K562 (cell line): ENCODE results near the gene TERC. TPM values are rescaled to one million over a fixed set of nuclear protein-coding genes. Genes with fewer than 3 reads are reported as not detected.

Experiments used
- ARID3A ChIP-seq: IDR thresholded peaks from 2 replicates; pipeline ENCODE4 v1.6.1; 2012; ENCODE audit warnings: low read depth, low read length, improper control_type of control experiment, borderline replicate concordance
- CHAMP1 ChIP-seq: fragments of 450-650 bp; IDR thresholded peaks from 2 replicates; pipeline ENCODE4 v1.6.1; 2016; ENCODE audit warnings: mild to moderate bottlenecking
- E2F1 ChIP-seq: sonication (generic); formaldehyde crosslinking; IDR thresholded peaks from 2 replicates; pipeline ENCODE4 v1.8.1; 2023; ENCODE audit warnings: mild to moderate bottlenecking, missing genetic modification reagents, moderate library complexity
- EGR1 ChIP-seq: fragments of 450-650 bp; conservative IDR thresholded peaks from 2 replicates; pipeline ENCODE4 v1.6.1; 2017; ENCODE audit warnings: mild to moderate bottlenecking
- EP300 ChIP-seq: IDR thresholded peaks from 2 replicates; pipeline ENCODE4 v1.6.1; 2012; ENCODE audit warnings: low read length, improper control_type of control experiment
- FOXJ2 ChIP-seq: fragments of 200-800 bp; sonication (Bioruptor generic); IDR thresholded peaks from 2 replicates; pipeline ENCODE4 v1.6.1; 2016; ENCODE audit warnings: missing genetic modification characterization, missing compliant biosample characterization
- HCFC1 ChIP-seq: IDR thresholded peaks from 2 replicates; pipeline ENCODE4 v1.6.1; 2012; ENCODE audit warnings: low read depth, low read length, improper control_type of control experiment
- HDAC8 ChIP-seq: fragments of 450-650 bp; IDR thresholded peaks from 2 replicates; pipeline ENCODE4 v1.6.1; 2016; ENCODE audit warnings: mild to moderate bottlenecking, missing genetic modification characterization, moderate library complexity, missing compliant biosample characterization
- HMG20A ChIP-seq: fragments of 450-650 bp; formaldehyde crosslinking; conservative IDR thresholded peaks from 2 replicates; pipeline ENCODE4 v1.4.0; 2020; ENCODE audit warnings: mild to moderate bottlenecking, mixed read lengths
- KAT8 ChIP-seq: fragments of 450-650 bp; IDR thresholded peaks from 2 replicates; pipeline ENCODE4 v1.6.1; 2016; ENCODE audit warnings: low read depth, mild to moderate bottlenecking
- NCOA2 ChIP-seq, 2 experiments: fragments of 450-650 bp; IDR thresholded peaks; 2 replicates each; pipeline ENCODE4 v1.6.1; 2018; ENCODE audit warnings: mild to moderate bottlenecking in 2 of 2, moderate library complexity in 1 of 2; ENCODE audit not compliant: partially characterized antibody in 2 of 2
- NR2C2 ChIP-seq, 2 experiments: fragments of 200-800 bp in 1 of 2; sonication (Bioruptor generic) in 1 of 2; sonication (generic) in 1 of 2; formaldehyde crosslinking in 1 of 2; IDR thresholded peaks; 2 replicates each; pipeline versions ENCODE4 v1.6.1 to v1.8.0; 2016 to 2022; ENCODE audit warnings: mild to moderate bottlenecking in 1 of 2, missing compliant biosample characterization in 1 of 2, missing genetic modification characterization in 1 of 2, missing genetic modification reagents in 1 of 2
- PRPF4 ChIP-seq: fragments of 200-400 bp; formaldehyde crosslinking; IDR thresholded peaks from one replicate; pipeline ENCODE4 v1.6.1; 2017; ENCODE audit warnings: low read length, low read depth, mild to moderate bottlenecking; ENCODE audit not compliant: insufficient read depth, poor library complexity, severe bottlenecking
- SREBF1 ChIP-seq: fragments of 150-350 bp; IDR thresholded peaks from 2 replicates; pipeline ENCODE4 v1.6.1; 2014; ENCODE audit warnings: antibody characterized with exemption, low read depth, low read length, borderline replicate concordance
- TBL1XR1 ChIP-seq, 2 experiments: IDR thresholded peaks; 2 replicates each; pipeline ENCODE4 v1.6.1; 2012; ENCODE audit warnings: improper control_type of control experiment in 2 of 2, low read length in 2 of 2, mild to moderate bottlenecking in 1 of 2
- TEAD4 ChIP-seq, 2 experiments: sonication (generic) in 1 of 2; formaldehyde crosslinking in 1 of 2; IDR thresholded peaks; 2 replicates each; pipeline versions ENCODE4 v1.6.1 to v1.8.0; 2012 to 2022; ENCODE audit warnings: borderline replicate concordance in 1 of 2, inconsistent platforms in 1 of 2, low read length in 1 of 2, mild to moderate bottlenecking in 1 of 2, missing genetic modification reagents in 1 of 2
- ZBTB7A ChIP-seq: IDR thresholded peaks from 2 replicates; pipeline ENCODE4 v1.6.1; 2011; ENCODE audit warnings: low read depth, mild to moderate bottlenecking, low read length, moderate library complexity, borderline replicate concordance; ENCODE audit not compliant: control insufficient read depth
- ZBTB9 ChIP-seq: fragments of 450-650 bp; formaldehyde crosslinking; IDR thresholded peaks from 2 replicates; pipeline ENCODE4 v1.4.0; 2020; ENCODE audit warnings: mild to moderate bottlenecking, moderate library complexity
- ZNF175 ChIP-seq: fragments of 200-800 bp; sonication (Bioruptor generic); IDR thresholded peaks from 2 replicates; pipeline ENCODE4 v1.6.1; 2016; ENCODE audit warnings: low read depth, mild to moderate bottlenecking, missing genetic modification characterization, missing compliant biosample characterization
- ZNF23 ChIP-seq: fragments of 250-450 bp; sonication (Bioruptor Pico); IDR thresholded peaks from 2 replicates; pipeline ENCODE4 v1.4.0; 2020; ENCODE audit warnings: mild to moderate bottlenecking
- ZNF253 ChIP-seq: fragments of 250-450 bp; sonication (Bioruptor Pico); conservative IDR thresholded peaks from 2 replicates; pipeline ENCODE4 v1.6.1; 2021; ENCODE audit warnings: mild to moderate bottlenecking
- polyA plus RNA-seq, 8 experiments: library from polyadenylated mRNA; depleted of rRNA in 4 of 8; stranded (reverse) in 5 of 8; unstranded in 3 of 8; fragments of >200 nt; fragmentation: Nextera tagmentation in 2 of 8; fragmentation: Illumina TruSeq in 1 of 8; extraction: Ambion mirVana in 2 of 8; extraction: Trizol in 1 of 8; gene quantifications; 2 replicates each; pipeline versions ENCODE4 v1.2.1 to v1.2.3, GENCODE V29; 2011 to 2014; ENCODE audit warnings: inconsistent platforms in 1 of 8, missing spikeins in 1 of 8
- total RNA-seq, 7 experiments: library from RNA; depleted of rRNA in 6 of 7; stranded (reverse); fragments of >200 nt in 6 of 7; fragmentation: Illumina TruSeq in 2 of 7; extraction: Trizol in 2 of 7; gene quantifications; 2 replicates each; pipeline versions ENCODE4 v1.2.1 to v1.2.3, GENCODE V29; 2011 to 2021; ENCODE audit warnings: low replicate concordance in 1 of 7

The TERC gene
- total and polyA plus RNA-seq, 9 of the 15 experiments (the other 6 are each of a cell fraction or from before 2014, with no cell fraction given), result 0.77 to 234 (median 27.9) TPM; not detected in 3

GRCh38 chr3:169760479-169760878 lies 4.4 kb downstream of the TERC start (continued):
- TF ChIP-seq E2F1 (CRISPR knock-in tag), result no peak
- TF ChIP-seq EP300, result peak; percentile 66
- TF ChIP-seq PRPF4, result no peak
- TF ChIP-seq KAT8, result no peak
- no peak for TF ChIP-seq HDAC8 (tag)
- no peak for TF ChIP-seq SREBF1
- peak; percentile 63; the same call in 1 of the 2 replicates for TF ChIP-seq FOXJ2
- TF ChIP-seq EGR1, result no peak
- no peak for TF ChIP-seq NCOA2 (IDR thresholded peaks at IDR 0.05; ENCODE audit: partially characterized antibody in 2 of 2)
- no peak for TF ChIP-seq HMG20A (CRISPR knock-in tag)
- no peak for TF ChIP-seq NR2C2 (CRISPR knock-in tag; IDR thresholded peaks at IDR 0.05)
- no peak for TF ChIP-seq NR2C2 (tag; IDR thresholded peaks at IDR 0.05)
- TF ChIP-seq ZBTB9 (CRISPR knock-in tag), result no peak
- TF ChIP-seq ZNF253 (CRISPR knock-in tag), result no peak
- peak; percentile 60; the same call in 1 of the 2 replicates for TF ChIP-seq ARID3A
- no peak for TF ChIP-seq HCFC1
- TF ChIP-seq ZNF175 (CRISPR knock-in tag), result peak; percentile 76
- TF ChIP-seq CHAMP1, result peak; percentile 90
- TF ChIP-seq TEAD4 (IDR thresholded peaks at IDR 0.05; ENCODE audit: low read length), result peak; percentile 63; the same call in 1 of the 2 replicates
- TF ChIP-seq TEAD4 (CRISPR knock-in tag; IDR thresholded peaks at IDR 0.05; ENCODE audit: borderline replicate concordance), result no peak
- no peak for TF ChIP-seq ZBTB7A
- no peak for TF ChIP-seq ZNF23 (CRISPR knock-in tag)
- TF ChIP-seq TBL1XR1 (IDR thresholded peaks at IDR 0.05; ENCODE audit: low read length in 2 of 2), result 0 out of 4 replicates have a peak, but pooled peaks of 1 of the 2 experiments have one; percentile 42
